DMS53 treated with DMSO at 0.1 percent for 48 hours (cell line): ENCODE data around the gene LRP8.

Source experiments
- DNase-seq: peaks from one replicate; lab custom pipeline; 2025; ENCODE audit not compliant: unreplicated experiment; lab: John Stamatoyannopoulos, UW

Gene LRP8

DNA sequence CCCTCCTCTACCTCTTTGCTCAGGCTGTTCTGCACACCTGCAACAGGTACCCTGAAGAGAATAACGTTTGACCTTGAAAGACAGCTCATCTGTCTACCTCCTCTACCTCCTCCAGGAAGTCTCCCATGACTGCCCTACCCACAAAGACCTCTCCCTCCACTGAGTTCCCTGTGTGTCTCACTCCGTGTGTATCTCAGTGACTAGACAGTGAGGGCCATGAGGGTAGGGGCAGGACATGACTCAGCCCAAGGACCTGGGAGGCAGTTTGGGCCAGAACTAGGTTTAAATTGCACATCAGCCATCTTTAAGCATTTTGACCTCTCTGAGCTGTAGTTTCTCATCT, 32.0 kb upstream of the LRP8 start:
- no peak for DNase-seq

DNA sequence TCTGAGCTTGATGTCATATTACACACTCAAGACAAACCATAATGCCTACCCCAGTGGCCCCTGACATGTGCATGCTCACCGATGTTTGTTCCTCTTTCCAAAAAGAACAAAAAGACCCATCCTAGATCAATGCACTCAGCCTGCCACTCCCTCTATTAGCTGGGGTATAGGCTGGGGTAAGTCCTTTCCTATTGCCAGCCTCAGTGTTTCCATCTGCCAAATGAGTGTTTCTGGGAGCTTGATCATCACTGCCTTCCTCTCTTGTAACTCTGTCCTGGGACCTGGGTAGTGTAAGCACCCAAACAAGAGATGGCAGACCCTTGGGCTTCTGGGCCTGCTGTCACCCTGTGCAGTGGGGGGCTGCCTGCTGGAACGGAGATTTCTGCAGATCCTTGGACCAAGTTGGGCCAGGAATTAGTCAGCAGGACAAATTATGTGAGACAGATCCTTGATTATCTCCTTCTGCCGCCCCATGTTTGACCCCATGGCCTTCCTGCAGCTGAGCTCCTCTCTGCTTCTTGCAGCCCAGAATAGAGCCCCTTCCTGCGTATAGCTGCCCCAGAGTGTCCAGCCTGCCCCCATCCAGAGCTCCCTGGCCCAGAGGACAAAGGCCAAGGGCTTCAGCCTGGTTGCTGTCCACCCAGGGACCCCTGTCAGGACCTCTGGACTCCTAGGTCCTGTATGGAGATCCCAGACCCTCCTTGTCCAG, 31.5 kb upstream of the LRP8 start:
- DNase-seq = no peak

DNA sequence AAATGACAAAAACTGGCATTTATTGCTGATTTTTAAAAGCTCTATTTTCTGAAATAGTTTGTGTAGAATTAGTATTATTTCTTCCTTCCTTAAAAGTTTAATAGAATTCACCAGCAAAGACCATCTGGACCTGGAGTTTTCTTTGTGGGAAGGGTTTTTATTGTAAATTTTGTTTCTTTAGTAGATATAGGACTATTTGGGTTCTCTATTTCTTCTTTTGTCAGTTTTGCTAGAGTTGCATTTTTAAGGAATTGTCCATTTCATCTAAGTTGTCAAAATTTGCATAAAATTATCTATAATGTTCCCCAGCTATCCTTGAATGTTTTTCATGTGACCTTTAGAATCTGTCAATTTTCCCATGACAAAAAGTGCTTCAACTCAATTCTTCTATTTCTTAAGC, 28.8 kb upstream of the LRP8 start:
- no peak for DNase-seq

DNA sequence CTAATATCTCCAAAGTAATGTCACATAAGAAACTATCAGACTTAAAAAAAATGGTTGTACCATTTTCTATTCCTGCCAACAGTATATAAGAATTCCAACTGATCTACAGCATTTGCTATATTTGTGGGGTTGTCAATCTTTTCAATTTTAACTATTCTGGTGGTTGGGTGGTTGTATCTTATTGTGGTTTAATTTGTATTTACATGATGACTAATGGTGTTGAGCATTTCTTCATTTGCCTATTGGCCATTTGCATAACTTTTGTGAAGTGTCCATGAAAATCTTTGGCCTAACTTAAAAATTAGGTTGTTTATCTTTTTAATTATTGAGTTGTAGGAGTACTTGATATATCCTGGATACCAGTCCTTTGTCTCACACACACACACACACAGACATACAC, 26.2 kb upstream of the LRP8 start:
- DNase-seq = no peak

DNA sequence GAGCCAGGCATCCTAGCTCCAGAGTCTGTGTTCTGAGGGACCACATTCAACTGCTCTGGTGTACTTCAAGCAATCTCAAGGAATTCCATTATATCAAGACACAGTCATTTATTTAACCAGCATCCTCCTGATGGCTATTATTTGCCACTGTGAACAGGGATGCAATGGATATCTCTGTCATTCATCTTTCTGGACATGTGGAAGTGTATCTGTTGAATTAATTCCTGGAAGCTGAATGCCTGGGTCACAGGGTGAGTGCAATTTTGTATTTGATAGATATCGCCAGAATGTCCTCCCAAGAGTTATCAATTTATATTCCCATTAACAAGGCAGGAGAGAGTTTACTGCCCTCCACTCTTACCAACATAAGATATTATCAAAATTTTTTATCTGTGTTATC, 24.7 kb upstream of the LRP8 start:
- DNase-seq = no peak

DNA sequence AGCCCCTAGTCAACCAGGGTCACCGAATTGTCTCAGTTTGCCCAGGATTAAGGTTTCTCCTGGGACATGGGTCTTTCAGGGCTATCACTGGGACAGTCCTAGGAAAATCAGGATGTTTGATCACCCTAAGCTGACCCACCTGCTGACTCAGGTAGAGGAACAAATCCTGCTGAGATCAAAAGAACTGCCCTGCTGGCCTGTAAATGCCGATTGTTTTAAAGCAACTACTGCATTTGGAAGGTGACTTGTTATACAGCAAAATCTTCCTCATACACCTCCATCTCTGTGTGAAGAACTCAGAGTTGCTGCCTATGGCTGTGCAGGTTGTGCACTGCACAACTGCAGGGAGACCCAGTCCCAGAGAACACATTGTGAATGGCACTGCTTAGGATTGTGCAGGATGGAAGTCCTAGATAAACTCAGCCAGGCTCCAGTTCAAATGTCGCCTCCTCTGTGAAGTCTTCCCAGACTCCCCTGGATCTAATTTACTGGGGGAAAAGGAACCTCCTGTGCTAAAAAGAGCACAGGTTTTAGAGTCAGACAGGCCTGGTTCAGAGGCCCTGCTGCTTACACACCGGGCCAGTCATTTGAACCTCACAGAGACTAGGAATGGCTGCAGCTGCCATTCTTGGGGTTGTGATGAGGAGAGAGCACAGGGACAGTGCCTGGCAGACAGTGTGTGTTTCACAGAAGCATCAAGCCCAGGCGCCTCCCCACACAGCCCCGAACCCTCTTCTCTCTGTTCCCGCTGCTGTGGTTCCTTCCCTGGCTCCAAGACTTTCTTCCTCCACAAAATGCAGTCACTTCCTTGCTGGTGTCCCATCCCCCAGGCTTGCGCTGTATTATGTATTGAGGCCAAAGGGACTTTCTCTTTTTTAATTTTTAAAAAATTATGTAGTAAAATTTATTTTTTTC, 23.2 kb upstream of the LRP8 start:
- no peak for DNase-seq

DNA sequence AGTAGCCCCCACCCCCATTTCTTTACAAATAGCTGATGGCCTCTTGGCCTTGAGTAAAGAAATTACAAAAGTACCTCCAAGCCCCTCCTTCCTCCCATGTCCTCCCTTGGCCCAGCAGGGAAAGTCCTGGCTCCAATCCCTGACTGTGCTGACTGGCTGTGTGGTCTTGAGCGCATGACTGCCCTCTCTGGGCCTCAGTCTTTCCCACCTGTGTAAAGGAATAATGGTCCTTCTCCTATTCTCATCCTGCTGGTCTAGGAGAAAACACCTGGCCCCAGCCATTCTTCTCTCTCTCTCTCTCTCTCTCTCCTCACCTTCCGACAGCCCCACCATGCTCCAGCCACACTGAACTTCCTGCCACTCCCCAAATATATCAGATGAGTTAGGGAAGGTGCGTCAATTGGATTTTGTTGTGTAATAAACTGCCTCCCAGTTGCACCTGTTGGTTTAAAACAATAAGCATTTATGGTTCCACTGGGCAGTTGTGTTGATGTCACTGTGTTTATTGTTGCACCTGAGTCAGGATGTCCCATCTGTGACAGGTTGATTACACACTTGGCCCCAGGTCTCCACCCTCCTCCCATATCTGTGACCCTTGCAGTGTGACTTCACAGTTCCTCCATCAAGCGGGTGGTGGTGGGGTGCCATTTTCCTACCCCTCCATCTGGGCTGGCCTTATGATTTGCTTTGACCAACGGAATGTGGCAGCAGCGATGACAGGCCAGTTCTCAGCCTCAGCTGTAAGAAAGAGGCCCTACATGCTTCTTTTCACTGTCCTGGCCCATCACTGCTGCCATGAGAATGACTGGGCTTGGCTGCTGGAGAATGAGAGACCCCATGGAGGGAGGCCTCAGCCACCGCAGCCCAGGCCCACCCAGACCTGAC, 22.3 kb upstream of the LRP8 start:
- DNase-seq = no peak

DNA sequence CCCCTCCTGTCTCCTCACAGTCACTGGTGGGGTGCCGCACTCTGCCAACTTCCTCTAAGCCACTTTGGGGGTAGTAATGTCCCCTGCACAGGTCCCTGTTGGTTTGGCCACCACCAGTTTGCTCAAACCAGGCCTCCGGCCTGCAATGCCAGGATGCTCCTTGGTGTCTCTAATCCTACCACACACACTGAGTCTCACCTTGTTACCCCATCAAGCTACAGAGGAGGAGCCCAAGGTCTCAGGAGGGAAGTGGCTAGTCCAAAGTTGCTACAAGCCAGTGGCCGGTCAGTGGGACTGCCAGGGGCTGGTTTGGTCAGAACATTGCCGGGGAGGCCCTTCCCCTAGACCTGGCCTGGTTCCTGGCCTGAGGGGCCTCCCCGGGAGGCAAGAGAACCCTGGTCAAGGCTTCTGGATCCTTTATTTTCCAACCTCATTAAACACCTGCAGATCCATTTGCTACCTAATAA, 21.5 kb upstream of the LRP8 start:
- DNase-seq = no peak

DNA sequence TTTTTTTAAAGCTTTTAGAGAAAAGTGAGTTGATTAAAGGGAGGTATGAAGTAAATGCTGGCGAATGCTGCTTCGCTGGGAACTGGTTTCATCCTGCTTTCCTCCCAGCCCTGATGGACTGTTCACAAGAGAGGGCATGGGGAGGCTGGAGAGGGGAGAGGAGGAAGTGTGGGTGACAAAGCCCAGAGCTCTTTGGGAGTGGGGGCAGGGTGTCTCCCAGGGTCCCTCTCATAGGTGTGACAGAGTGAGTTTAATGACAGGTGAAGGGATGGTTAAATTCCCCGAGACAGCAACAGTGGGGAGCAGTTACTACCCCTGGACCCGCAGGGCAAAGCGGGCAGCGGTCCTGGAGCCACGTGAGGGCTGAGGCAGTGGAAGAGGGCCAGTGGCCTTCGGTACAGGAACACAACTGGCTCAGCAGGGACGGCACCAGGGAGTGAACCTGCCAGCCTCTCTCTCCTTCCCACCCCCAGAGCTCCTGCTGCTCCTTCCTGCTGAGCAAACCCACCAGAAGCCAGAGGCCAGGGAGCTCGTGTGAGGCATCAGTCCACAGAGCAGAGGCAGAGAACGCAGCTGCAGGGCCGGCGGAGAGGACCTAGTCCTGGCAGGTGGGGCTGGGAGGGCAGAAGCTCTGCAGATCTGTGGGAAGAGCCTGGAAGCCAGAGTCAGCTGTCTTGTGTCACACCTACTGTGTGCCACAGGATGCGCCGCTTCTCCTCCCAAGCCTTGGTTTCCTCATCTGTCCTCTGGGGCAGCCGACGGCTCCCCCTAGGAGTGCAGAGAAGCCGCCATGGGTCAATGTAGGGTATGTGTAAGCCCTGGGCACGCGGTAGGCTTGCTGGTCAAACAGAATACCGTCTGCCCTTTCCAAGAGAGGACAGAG, 20.9 kb upstream of the LRP8 start:
- no peak for DNase-seq

DNA sequence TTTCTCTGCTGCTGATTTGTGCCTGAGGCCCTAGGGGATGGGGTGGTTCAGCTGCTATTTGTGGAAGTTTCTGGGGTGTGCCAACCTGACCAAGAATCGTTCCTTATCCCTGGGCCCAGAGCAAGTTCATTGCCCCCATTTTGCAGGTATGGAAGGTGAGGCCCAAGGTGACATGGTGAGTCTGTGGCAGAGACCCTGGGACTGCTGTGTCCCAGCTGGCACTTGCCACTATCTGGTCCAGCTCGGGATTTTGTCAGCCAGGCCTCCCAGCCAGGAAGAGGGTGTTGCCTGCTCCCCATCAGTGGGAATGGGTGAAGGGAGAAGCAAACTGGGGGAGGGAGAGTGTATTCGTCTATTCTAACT, 18.9 kb upstream of the LRP8 start:
- no peak for DNase-seq

DNA sequence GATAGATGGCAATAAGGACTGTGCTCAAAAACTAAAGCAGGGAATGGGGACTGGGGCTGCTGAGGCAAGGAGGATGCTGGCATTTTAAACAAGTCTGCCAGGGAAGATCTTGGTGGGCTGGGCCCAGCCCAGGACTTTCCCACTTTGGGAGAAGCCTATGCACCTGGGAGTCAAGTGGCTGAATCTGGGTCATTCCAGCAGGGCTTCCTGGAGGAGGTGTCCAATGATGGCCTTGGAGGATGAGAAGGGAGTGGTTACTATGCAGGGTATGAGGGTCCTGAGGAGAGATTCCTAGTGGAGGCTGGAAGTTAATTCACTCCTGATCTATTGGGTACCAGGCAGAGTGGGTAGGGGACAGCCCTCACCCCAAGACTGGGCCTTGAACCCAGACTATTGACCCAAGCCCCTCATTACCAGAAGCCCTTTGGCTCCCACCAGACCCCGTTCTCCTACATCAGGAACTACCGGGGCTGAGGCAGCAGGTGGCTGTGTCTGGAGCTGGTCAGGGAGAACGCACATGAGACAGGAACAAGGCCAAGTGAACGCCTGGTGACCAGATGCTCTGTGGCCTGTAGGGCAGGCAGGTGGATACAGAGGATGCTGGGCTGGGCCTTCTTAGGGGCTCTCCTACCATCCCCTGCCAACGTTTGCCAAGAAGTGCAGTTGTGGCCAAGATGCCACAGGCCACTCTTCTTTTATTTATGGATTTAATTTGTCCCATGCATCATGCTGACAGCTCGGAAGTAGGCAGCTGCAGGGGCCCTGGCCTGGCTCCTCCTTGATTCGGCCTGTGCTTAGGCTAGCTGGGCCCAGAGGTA, 18.3 kb upstream of the LRP8 start:
- DNase-seq = no peak

DNA sequence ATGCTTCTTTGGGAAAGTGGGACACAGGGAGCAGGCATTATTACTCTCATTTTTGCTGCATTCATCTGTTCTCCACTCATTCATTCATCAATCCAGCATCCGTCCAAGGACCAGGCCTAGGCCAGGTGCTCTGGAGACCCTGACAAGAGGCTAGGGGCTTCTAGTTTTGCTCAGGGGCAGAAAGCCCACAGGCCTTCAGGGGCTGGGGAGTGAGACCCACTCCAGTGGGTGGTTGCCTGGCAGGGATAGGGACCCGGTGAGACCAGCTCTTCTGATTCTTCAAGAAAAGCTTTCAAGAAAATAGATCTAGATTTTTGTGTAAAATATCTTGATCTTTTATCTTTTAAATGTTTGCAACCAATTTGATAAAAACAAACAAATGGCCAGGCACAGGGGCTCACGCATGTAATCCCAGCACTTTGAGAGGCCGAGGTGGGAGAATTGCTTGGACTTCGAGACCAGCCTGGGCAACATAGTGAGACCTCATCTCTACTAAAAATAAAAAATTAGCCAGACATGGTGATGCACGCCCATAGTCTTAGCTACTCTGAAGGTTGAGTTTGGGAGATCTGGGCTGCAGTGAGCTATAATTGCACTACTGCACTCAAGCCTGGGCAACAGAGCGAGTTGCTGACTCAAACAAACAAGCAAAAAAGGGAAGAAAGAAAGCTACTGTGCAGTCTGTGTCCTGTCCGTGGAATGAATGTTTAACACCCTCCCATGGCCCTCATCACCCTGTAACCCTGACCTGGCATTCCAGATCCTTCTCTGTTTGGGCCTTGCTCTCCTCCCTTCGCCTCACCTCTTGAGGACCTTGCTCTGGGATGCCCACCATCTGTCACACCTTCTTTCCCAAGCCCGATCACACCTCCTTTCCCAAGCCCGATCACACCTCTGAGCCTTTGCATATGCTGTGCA, 17.3 kb upstream of the LRP8 start:
- no peak for DNase-seq

DNA sequence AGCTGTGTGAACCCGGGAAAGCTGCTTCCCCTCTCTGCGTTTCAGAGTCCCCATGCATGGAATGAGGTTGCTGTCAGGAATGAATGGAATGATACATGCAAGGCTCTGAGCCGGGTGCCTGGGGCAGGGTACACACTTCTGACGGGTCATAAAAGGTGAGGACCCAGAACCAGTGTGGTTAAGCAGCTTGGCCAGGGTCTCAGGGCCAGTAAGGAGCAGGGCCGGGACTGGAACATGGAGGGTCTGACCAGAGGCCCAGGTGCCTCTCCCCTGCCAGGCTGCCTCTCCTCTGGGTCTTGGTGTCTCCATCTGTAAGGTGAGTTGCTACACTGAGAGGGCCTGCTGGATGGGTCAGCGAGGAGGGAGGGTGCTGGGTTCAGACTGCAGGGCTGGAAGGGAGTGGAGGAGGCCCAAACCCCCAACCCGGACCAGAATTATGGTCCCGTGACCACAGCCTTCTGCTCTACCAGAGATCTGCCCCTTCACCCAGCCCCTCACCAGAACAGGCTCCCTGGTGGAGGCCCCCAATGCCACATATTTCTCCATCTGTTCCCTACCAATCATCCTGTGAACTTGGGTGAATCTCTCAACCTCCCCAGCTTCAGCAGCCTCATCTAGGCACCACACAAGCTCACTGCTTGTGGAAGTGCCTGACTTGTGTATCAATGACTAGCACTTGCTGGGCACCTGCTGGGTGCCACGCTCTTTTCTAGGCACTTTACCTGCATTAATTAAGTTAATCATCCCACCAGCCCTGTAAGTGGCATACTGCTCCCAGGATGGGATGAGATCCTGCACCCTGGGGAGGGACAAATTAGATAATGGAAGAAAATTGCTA, 16.2 kb upstream of the LRP8 start:
- DNase-seq = no peak

DNA sequence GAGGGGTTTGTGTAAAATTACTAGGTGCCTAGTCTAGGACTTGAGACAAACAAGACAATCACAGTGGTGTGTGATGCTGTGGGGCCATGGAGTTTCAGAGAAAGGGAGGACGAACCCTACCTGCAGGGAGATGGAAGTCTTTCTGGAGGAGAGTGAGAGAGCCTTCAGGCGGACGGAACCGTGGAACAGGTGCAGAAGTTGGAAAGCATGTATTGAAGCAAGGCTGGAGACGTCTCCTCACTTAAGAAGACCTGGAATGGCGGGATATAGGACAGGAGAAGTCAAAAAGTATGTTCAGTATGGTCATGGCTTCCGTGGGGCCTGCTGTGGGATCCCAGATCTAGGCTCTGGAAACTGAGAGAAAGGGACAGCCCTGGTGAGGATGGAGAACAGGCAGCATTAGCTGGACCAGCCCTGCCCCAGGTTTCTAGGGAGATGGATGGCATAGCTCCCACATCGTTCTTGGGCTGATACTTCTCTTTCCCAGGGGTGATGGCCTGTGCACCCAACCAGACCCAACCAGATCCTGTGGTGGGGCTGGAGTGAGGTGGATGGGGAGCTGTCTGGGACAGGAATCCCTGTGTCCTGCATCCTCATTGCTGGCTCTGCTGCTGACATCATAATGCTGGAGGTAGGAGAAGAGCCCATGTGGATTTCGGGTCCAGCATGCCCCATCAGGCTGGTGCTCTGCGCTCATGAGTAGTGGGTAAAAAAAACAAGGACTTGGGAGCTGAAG, 15.0 kb upstream of the LRP8 start:
- DNase-seq = no peak

DNA sequence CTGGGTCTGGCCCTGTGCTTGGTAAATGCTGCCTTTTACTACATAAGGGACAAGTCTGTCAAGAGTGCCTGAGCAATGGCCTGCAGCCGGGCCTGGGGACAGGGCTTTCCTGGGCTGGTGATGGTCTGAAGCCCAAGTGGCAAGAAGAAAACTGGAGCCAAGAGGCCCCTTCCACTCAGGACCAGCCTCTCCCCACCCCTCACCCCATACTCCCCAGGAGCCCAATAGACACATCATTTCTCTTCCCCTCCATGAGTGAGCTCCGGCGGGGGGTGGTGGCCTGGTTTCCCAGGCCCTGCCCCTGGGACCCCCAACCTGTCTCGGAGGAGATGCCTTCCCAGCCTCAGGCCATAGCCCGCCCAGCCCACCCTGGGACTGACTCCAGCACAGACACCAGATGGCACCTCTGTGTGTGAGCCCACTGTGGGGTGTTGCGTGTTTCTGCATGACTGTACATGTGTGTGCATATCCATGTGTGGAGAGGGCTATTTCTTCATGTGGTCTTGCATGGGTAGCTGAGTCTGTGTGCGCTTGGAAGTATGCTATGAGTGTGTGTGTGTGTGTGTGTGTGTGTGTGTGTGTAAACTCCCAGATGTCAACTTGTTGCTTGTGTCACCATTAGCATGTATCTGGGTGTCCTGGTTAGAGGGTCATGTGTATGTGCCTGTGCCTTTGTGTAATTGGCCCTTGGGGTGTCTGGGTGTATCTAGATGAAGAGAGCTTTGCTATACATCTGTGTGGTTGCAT, 14.3 kb upstream of the LRP8 start:
- DNase-seq = no peak

DNA sequence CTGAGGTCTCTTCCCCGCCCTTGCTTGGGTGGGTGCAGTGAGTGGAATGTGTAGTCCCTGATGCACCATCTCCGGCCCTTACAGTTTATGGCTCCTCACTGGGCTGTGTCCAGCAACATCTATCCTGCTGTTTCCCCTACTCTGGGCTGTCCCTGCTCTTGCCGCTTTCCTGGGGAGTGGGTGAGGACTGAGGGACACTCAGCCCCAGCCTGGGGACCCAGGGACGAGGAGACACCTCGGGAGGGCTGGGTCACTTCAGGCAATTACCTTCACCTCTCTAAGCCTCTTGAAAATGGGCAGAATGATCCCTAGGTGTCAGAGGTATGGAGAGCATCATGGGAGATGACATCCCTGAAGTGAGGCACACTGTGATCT, 13.6 kb upstream of the LRP8 start:
- DNase-seq = no peak
